ENCODE data around the gene SLC17A7.

The SLC17A7 gene

GRCh38 chr19:49443366-49444099 lies 2.2 kb upstream of the SLC17A7 start:
- peak; percentile 79 for TF ChIP-seq CTCF (IDR thresholded peaks at IDR 0.05; ENCODE audit: low read depth, low read length, missing control alignments)
- peak overlapping the region; percentile 60 for H3K4me3 ChIP-seq (replicated peaks; ENCODE audit: low read depth, low read length)
- peak; percentile 87 for DNase-seq (ENCODE audit: extremely low read depth, low read depth)

GRCh38 chr19:49442771-49443365 lies 1.5 kb upstream of the SLC17A7 start:
- peak; percentile 52 for DNase-seq (ENCODE audit: extremely low read depth, low read depth)
- TF ChIP-seq CTCF (IDR thresholded peaks at IDR 0.05; ENCODE audit: low read depth, low read length, missing control alignments) = no peak
- H3K4me3 ChIP-seq (replicated peaks; ENCODE audit: low read depth, low read length) = peak overlapping the region; percentile 60

- no peak for DNase-seq (ENCODE audit: extremely low read depth, low read depth)
- H3K4me3 ChIP-seq (replicated peaks; ENCODE audit: low read depth, low read length) = no peak overlapping the region
- no peak for TF ChIP-seq CTCF (IDR thresholded peaks at IDR 0.05; ENCODE audit: low read depth, low read length, missing control alignments)
Observed at GRCh38 chr19:49442354-49442753, 1.0 kb upstream of the SLC17A7 start.

- TF ChIP-seq CTCF (IDR thresholded peaks at IDR 0.05; ENCODE audit: low read depth, low read length, missing control alignments) = no peak
- no peak for DNase-seq (ENCODE audit: extremely low read depth, low read depth)
- H3K4me3 ChIP-seq (replicated peaks; ENCODE audit: low read depth, low read length) = no peak overlapping the region
Observed at GRCh38 chr19:49441960-49442350, 628 bp upstream of the SLC17A7 start.

DNA sequence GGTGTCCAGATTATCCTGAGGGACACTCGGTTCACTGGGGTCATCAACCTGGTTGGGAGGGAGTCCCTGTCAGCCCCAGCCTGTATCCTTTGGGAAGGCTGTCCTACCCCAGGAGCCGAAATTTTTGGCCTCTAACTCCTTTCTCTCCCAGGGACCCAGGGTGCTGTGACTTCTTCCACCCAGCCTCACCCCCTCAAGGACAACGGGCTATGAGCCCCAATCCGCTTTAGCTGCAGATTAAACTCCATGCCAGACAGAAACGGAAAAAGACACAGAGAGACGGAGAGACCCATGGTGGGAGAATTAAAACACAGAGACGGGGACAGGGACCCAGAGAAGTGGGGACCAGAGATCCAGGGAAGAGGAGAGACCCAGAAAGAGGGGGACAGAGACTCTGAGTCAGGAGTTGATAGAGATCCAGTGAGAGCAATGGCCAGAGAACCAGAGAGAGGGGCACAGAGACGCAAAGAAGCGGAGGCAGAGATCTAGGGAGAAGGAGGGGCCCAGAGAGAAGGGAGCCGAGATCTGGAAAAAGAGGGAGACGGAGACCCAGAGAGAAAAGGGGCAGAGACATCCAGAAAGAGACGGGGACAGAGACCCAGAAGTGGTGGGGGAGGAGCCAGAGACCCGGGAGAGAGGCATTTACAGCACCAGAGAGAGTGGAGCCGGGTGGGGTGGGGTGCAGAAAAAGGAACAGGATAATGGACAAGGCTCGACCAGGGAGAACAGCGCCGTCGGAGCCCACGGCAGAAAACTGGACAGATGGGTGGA lies 703 bp downstream of the SLC17A7 start:
- no peak for DNase-seq (ENCODE audit: extremely low read depth, low read depth)
- TF ChIP-seq CTCF (IDR thresholded peaks at IDR 0.05; ENCODE audit: low read depth, low read length, missing control alignments) = no peak
- no peak overlapping the region for H3K4me3 ChIP-seq (replicated peaks; ENCODE audit: low read depth, low read length)

DNA sequence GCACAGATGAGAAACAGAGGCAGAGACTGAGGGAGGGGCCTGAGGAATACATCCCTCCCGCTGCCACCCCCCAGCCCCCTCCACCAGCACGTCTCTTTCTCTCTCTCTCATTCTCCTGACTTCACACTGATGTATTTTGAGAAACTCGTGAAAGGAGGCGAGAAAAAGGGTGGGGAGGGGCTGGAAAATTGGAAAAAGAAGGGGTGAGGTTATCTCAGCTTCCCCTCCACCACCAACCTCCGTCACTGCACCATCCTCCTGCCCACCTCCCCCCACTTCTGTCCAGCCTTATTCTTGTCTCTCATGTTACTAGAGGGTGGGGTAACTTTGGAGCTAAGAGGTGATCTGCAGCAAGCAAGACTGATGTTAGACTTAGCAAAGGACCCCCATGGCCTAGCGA lies 1.5 kb downstream of the SLC17A7 start:
- H3K4me3 ChIP-seq (replicated peaks; ENCODE audit: low read depth, low read length) = no peak overlapping the region
- TF ChIP-seq CTCF (IDR thresholded peaks at IDR 0.05; ENCODE audit: low read depth, low read length, missing control alignments) = no peak
- no peak for DNase-seq (ENCODE audit: extremely low read depth, low read depth)
